GM13977 (cell line): ENCODE measurements around the gene ASB1.

Source experiments
- DNase-seq: peaks from one replicate; pipeline ENCODE4 v3.0.0; 2012; ENCODE audit warnings: low spot score
- CTCF ChIP-seq: IDR thresholded peaks from 2 replicates; pipeline ENCODE4 v1.5.1; 2012; ENCODE audit warnings: mild to moderate bottlenecking, control low read depth; ENCODE audit not compliant: insufficient read depth; ENCODE audit errors: extremely low read depth, missing control alignments
- in situ Hi-C: fragments of 300-500 bp; cut with MboI; formaldehyde crosslinking; loops from one replicate; pipeline ENCODE4 v1.12.0; 2022; ENCODE audit warnings: low sequenced_read_pairs, low pct_unique_long_range_greater_than_20kb, mixed read lengths, inconsistent platforms; ENCODE audit not compliant: unreplicated experiment

ASB1 gene

GRCh38 chr2:238465487-238466242, 38.9 kb downstream of the ASB1 start:
- in situ Hi-C loops = no loop called here
- no peak for DNase-seq
- TF ChIP-seq CTCF = no peak

GRCh38 chr2:238466243-238466756, 39.6 kb downstream of the ASB1 start:
- in situ Hi-C loops = no loop called here
- TF ChIP-seq CTCF = no peak
- no peak for DNase-seq

- in situ Hi-C loops = no loop called here
- TF ChIP-seq CTCF = no peak
- DNase-seq = no peak
These were observed 40.3 kb downstream of the ASB1 start for GRCh38 chr2:238467062-238467461.

- DNase-seq = no peak
- no peak for TF ChIP-seq CTCF
- in situ Hi-C loops = no loop called here
These were observed 41.1 kb downstream of the ASB1 start for GRCh38 chr2:238467792-238468191.

- TF ChIP-seq CTCF = no peak
- in situ Hi-C loops = no loop called here
- no peak for DNase-seq
These were observed 42.4 kb downstream of the ASB1 start for GRCh38 chr2:238469155-238469554.

GRCh38 chr2:238473014-238473413, 46.3 kb downstream of the ASB1 start:
- in situ Hi-C loops = no loop called here
- no peak for TF ChIP-seq CTCF
- no peak for DNase-seq
